ENCODE results near the gene RFX4.

Gene RFX4

GRCh38 chr12:106594447-106594846, 11.6 kb downstream of the RFX4 start:
- H3K4me3 ChIP-seq (ENCODE audit: low read depth, low read length): no peak overlapping the region
- TF ChIP-seq, protein P1, sequence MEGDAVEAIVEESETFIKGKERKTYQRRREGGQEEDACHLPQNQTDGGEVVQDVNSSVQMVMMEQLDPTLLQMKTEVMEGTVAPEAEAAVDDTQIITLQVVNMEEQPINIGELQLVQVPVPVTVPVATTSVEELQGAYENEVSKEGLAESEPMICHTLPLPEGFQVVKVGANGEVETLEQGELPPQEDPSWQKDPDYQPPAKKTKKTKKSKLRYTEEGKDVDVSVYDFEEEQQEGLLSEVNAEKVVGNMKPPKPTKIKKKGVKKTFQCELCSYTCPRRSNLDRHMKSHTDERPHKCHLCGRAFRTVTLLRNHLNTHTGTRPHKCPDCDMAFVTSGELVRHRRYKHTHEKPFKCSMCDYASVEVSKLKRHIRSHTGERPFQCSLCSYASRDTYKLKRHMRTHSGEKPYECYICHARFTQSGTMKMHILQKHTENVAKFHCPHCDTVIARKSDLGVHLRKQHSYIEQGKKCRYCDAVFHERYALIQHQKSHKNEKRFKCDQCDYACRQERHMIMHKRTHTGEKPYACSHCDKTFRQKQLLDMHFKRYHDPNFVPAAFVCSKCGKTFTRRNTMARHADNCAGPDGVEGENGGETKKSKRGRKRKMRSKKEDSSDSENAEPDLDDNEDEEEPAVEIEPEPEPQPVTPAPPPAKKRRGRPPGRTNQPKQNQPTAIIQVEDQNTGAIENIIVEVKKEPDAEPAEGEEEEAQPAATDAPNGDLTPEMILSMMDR (conservative IDR thresholded peaks at IDR 0.05; ENCODE audit: low read depth, low read length): no peak
- no peak for DNase-seq (ENCODE audit: low read depth)

GRCh38 chr12:106595268-106595667, 12.5 kb downstream of the RFX4 start:
- H3K4me3 ChIP-seq (ENCODE audit: low read depth, low read length): no peak overlapping the region
- TF ChIP-seq, protein P1 (conservative IDR thresholded peaks at IDR 0.05; ENCODE audit: low read depth, low read length): no peak
- DNase-seq (ENCODE audit: low read depth): no peak

GRCh38 chr12:106598003-106598402, 15.2 kb downstream of the RFX4 start:
- TF ChIP-seq, protein P1 (conservative IDR thresholded peaks at IDR 0.05; ENCODE audit: low read depth, low read length): no peak
- DNase-seq (ENCODE audit: low read depth): no peak
- no peak overlapping the region for H3K4me3 ChIP-seq (ENCODE audit: low read depth, low read length)

GRCh38 chr12:106599302-106599701, 16.5 kb downstream of the RFX4 start:
- DNase-seq (ENCODE audit: low read depth): no peak
- TF ChIP-seq, protein P1 (conservative IDR thresholded peaks at IDR 0.05; ENCODE audit: low read depth, low read length): no peak
- no peak overlapping the region for H3K4me3 ChIP-seq (ENCODE audit: low read depth, low read length)

- DNase-seq (ENCODE audit: low read depth): no peak
- TF ChIP-seq, protein P1 (conservative IDR thresholded peaks at IDR 0.05; ENCODE audit: low read depth, low read length): no peak
- H3K4me3 ChIP-seq (ENCODE audit: low read depth, low read length): no peak overlapping the region
These were observed 17.7 kb downstream of the RFX4 start for GRCh38 chr12:106600503-106600902.

- TF ChIP-seq, protein P1 (conservative IDR thresholded peaks at IDR 0.05; ENCODE audit: low read depth, low read length): no peak
- no peak for DNase-seq (ENCODE audit: low read depth)
- H3K4me3 ChIP-seq (ENCODE audit: low read depth, low read length): no peak overlapping the region
These were observed 18.2 kb downstream of the RFX4 start for GRCh38 chr12:106601031-106601430.

DNA sequence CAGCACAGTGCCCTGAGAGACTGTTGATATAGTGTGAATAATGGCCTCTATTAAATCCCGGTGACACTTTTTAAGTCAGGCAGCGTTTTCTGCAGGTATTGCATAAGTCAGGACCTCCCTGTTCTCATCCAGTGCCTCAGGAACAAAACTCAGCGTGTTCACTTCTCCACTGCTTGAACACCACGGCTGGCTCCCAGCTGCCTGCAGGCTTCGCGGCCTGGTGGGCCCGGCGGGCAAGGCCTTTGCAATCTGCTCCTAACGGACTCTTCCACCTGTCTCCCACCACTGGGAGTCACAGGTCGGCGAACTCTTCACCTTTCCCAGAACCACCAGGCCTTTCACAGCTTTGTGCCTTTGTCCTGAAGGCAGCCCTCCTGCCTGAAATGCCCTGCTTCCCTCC, 18.7 kb downstream of the RFX4 start:
- TF ChIP-seq, protein P1 (conservative IDR thresholded peaks at IDR 0.05; ENCODE audit: low read depth, low read length): no peak
- no peak for DNase-seq (ENCODE audit: low read depth)
- H3K4me3 ChIP-seq (ENCODE audit: low read depth, low read length): no peak overlapping the region
